Stimulated activated memory B cell treated with anti-CD40 and anti-IgM and Interleukin-4, amounts not matched to agents 10 μg/mL and 1 μg/mL and 100 μg/mL, for 72 hours (primary cell): ENCODE results near the gene CIDEC.
"Not testable (repeated sequence)": the region's sequence is repeated elsewhere in the genome, so short reads cannot be mapped to it uniquely, and the experiment has no call there.

Source experiments
- ATAC-seq: fragments of 150-1000 bp; cut with Tn5 transposase; 2 replicates; pipeline ENCODE4 v1.10.0; 2021
- H3K27ac Mint-ChIP-seq: one replicate; pipeline ENCODE4 v1.8.0; 2022; ENCODE audit warnings: mild to moderate bottlenecking, mixed read lengths
- H3K27me3 Mint-ChIP-seq: one replicate; pipeline ENCODE4 v1.8.0; 2022; ENCODE audit warnings: mixed read lengths
- H3K36me3 Mint-ChIP-seq: one replicate; pipeline ENCODE4 v1.8.0; 2022; ENCODE audit warnings: mixed read lengths
- H3K4me1 Mint-ChIP-seq: one replicate; pipeline ENCODE4 v1.8.0; 2022; ENCODE audit warnings: mixed read lengths
- H3K4me3 Mint-ChIP-seq: one replicate; pipeline ENCODE4 v1.8.0; 2022; ENCODE audit warnings: mild to moderate bottlenecking, moderate library complexity, mixed read lengths
- H3K9me3 Mint-ChIP-seq: one replicate; pipeline ENCODE4 v1.8.0; 2022; ENCODE audit warnings: mixed read lengths

The CIDEC gene

GRCh38 chr3:9893739-9894138 lies 13.7 kb upstream of the CIDEC start:
- H3K27me3 Mint-ChIP-seq = no peaks in the 10 kb centered on the region
- no peaks in the 10 kb centered on the region for H3K9me3 Mint-ChIP-seq
- H3K27ac Mint-ChIP-seq = no peak overlapping the region
- H3K36me3 Mint-ChIP-seq = peaks cover 34% of the 10 kb centered on the region
- ATAC-seq = no peak
- H3K4me3 Mint-ChIP-seq = no peak overlapping the region
- peaks cover 49% of the 10 kb centered on the region for H3K4me1 Mint-ChIP-seq

DNA sequence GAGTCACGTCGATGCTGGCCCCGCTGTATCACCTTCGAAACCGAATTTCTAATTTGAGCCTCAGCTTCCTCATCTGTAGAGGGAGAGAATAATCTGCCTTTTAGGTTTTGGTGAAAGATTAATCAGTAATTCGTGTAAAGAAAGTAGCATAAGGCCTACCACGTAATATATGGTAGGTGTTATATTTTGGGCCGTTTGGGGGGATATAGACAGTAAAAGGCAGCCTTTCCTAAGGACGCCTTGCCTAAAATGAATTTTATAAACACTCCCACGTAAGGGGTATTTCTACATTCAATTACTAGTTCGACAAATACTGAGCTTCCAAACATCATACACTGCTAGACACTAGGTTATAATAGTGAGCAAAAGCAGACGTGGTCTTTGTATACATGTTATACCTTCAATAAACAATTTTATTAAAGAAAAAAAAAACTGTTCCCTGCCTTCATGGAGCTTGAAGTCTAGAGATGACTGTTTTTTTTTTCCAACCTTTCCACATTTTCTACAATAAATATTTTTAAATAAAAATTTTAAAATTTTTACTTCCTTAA lies 11.1 kb upstream of the CIDEC start:
- ATAC-seq = no peak
- H3K27ac Mint-ChIP-seq = peak overlapping the region; percentile 98

DNA sequence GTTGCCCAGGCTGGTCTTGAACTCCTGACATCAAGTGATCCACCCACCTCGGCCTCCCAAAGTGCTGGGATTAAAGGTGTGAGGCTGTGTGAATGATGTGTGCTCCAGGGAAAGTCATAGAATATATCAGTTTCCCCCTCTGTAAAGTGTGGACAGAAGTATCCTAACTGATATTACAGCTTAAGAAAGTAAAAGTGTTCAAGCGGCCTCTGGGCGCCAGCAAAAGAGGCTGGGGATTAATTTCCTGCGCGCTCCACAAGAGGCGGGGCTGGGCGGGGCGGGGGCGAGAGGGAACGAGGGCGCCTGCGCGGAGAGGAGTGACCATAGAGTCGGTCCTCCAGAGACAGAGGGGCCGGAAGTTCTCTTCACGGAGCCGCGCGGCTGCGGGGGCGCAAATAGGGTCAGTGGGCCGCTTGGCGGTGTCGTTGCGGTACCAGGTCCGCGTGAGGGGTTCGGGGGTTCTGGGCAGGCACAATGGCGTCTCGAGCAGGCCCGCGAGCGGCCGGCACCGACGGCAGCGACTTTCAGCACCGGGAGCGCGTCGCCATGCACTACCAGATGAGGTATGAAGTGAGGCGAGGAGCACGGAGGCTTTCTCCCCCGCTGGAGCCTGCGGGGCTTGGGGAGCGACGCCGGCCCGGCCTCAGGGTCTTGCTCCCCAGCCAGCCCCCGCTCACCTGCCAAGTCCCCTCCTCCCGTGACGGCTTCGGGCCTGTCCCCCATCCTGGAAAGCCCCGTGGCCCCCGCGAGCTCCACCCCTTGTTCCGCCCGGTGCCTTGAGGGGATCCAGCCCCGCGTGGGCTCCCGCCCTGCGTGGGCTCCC lies 10.4 kb upstream of the CIDEC start, which contains the start of gene JAGN1:
JAGN1 (plus strand) TSS at position 362 of the 823 bp plus-strand sequence; CDS start at position 475, 113 bp downstream.
- no peaks in the 10 kb centered on the region for H3K27me3 Mint-ChIP-seq
- peak within 1 kb of the TSS; percentile 95 for H3K4me3 Mint-ChIP-seq
- peaks cover 34% of the 10 kb centered on the region for H3K36me3 Mint-ChIP-seq
- H3K27ac Mint-ChIP-seq = peak within 1 kb of the TSS; percentile 98
- peaks cover 39% of the 10 kb centered on the region for H3K4me1 Mint-ChIP-seq
- H3K9me3 Mint-ChIP-seq = no peaks in the 10 kb centered on the region
- peak; percentile 93 for ATAC-seq

More for the DNA sequence above, 11.1 kb upstream of the CIDEC start:
- Mint-ChIP-seq H3K4me3 (peak overlapping the region; percentile 95), H3K36me3 (peaks cover 34% of the 10 kb centered on the region), H3K9me3 (no peaks in the 10 kb centered on the region), H3K27me3 (no peaks in the 10 kb centered on the region), H3K4me1 (peaks cover 39% of the 10 kb centered on the region)

GRCh38 chr3:9889405-9889804 lies 9.4 kb upstream of the CIDEC start:
- peak overlapping the region; percentile 98 for H3K27ac Mint-ChIP-seq
- no peak for ATAC-seq
- no peak overlapping the region for H3K4me3 Mint-ChIP-seq
- H3K27me3 Mint-ChIP-seq = no peaks in the 10 kb centered on the region
- no peaks in the 10 kb centered on the region for H3K9me3 Mint-ChIP-seq
- peaks cover 27% of the 10 kb centered on the region for H3K36me3 Mint-ChIP-seq
- peaks cover 31% of the 10 kb centered on the region for H3K4me1 Mint-ChIP-seq

DNA sequence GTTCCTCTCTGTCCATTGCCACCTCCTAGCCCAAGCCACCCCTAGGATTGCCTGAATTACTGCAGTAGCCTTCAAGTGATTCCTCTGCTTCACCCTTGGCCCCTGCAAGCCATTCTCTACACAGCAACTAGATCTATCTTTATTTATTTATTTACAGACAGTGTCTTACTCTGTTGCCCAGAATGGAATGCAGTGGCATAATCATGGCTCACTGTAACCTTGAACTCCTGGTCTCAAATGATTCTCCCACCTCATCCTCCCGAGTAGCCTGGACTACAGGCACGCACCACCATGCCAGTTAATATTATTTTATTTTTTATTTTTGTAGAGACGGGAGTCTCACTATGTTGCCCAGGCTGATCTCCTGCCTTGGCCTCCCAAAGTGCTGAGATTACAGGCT lies 8.5 kb upstream of the CIDEC start:
- no peak for ATAC-seq
- no peak overlapping the region for H3K27ac Mint-ChIP-seq
- H3K4me3 Mint-ChIP-seq = no peak overlapping the region
- peaks cover 24% of the 10 kb centered on the region for H3K4me1 Mint-ChIP-seq
- H3K36me3 Mint-ChIP-seq = peaks cover 20% of the 10 kb centered on the region
- H3K27me3 Mint-ChIP-seq = no peaks in the 10 kb centered on the region
- no peaks in the 10 kb centered on the region for H3K9me3 Mint-ChIP-seq

- H3K4me3 Mint-ChIP-seq = no peak overlapping the region
- H3K27ac Mint-ChIP-seq = no peak overlapping the region
- no peaks in the 10 kb centered on the region for H3K9me3 Mint-ChIP-seq
- peaks cover 10% of the 10 kb centered on the region for H3K36me3 Mint-ChIP-seq
- H3K4me1 Mint-ChIP-seq = peaks cover 15% of the 10 kb centered on the region
- no peaks in the 10 kb centered on the region for H3K27me3 Mint-ChIP-seq
- no peak for ATAC-seq
These were observed 7.4 kb upstream of the CIDEC start for GRCh38 chr3:9887480-9887879.

DNA sequence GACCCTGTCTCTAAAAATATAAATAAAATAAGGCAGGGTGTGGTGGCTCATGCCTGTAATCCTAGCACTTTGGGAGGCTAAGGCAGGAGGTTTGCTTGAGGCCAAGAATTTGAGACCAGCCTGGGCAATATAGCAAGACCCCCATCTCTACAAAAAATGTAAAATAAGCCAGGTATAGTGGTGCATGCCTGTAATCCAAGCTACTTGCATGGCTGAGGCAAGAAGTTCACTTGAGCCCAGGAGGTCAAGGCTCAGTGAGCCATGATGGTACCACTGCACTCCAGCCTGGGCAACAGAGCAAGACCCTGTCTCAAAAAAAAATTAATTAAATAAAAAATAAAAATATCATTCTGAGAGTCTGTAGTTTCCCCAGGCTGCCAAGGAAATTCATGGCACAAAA lies 6.3 kb upstream of the CIDEC start:
- no peaks in the 10 kb centered on the region for H3K9me3 Mint-ChIP-seq
- H3K27me3 Mint-ChIP-seq = no peaks in the 10 kb centered on the region
- no peak for ATAC-seq
- H3K36me3 Mint-ChIP-seq = peaks cover 1% of the 10 kb centered on the region
- H3K4me3 Mint-ChIP-seq = no peak overlapping the region
- H3K4me1 Mint-ChIP-seq = peaks cover 4% of the 10 kb centered on the region
- no peak overlapping the region for H3K27ac Mint-ChIP-seq

GRCh38 chr3:9884555-9885165 lies 4.6 kb upstream of the CIDEC start:
- no peaks in the 10 kb centered on the region for H3K9me3 Mint-ChIP-seq

GRCh38 chr3:9883706-9884554 lies 3.9 kb upstream of the CIDEC start:
- no peak overlapping the region for H3K27ac Mint-ChIP-seq
- ATAC-seq = no peak
- no peak overlapping the region for H3K4me3 Mint-ChIP-seq
- H3K36me3 Mint-ChIP-seq = no peaks in the 10 kb centered on the region
- H3K9me3 Mint-ChIP-seq = no peaks in the 10 kb centered on the region
- peaks cover 16% of the 10 kb centered on the region for H3K27me3 Mint-ChIP-seq
- no peaks in the 10 kb centered on the region for H3K4me1 Mint-ChIP-seq

More at GRCh38 chr3:9884555-9885165, 4.6 kb upstream of the CIDEC start:
- Mint-ChIP-seq H3K4me1 (no peaks in the 10 kb centered on the region), H3K27ac (no peak overlapping the region), H3K4me3 (no peak overlapping the region), H3K36me3 (no peaks in the 10 kb centered on the region), H3K27me3 (peaks cover 9% of the 10 kb centered on the region)
- ATAC-seq = no peak

GRCh38 chr3:9881441-9881840 lies 1.4 kb upstream of the CIDEC start:
- no peak overlapping the region for H3K4me3 Mint-ChIP-seq
- ATAC-seq = no peak
- H3K36me3 Mint-ChIP-seq = no peaks in the 10 kb centered on the region
- H3K27me3 Mint-ChIP-seq = peaks cover 23% of the 10 kb centered on the region
- no peaks in the 10 kb centered on the region for H3K9me3 Mint-ChIP-seq
- H3K4me1 Mint-ChIP-seq = no peaks in the 10 kb centered on the region
- H3K27ac Mint-ChIP-seq = no peak overlapping the region

GRCh38 chr3:9878700-9879099 lies 1.4 kb downstream of the CIDEC start:
- Mint-ChIP-seq H3K36me3 (no peaks in the 10 kb centered on the region), H3K4me1 (no peaks in the 10 kb centered on the region), H3K27me3 (peaks cover 23% of the 10 kb centered on the region), H3K27ac (peak overlapping the region; percentile 24), H3K4me3 (no peak overlapping the region), H3K9me3 (no peaks in the 10 kb centered on the region)
- ATAC-seq = no peak

- H3K27ac Mint-ChIP-seq = no peak overlapping the region
- ATAC-seq = peak; percentile 24
- H3K36me3 Mint-ChIP-seq = no peaks in the 10 kb centered on the region
- H3K4me1 Mint-ChIP-seq = no peaks in the 10 kb centered on the region
- no peaks in the 10 kb centered on the region for H3K9me3 Mint-ChIP-seq
- no peak overlapping the region for H3K4me3 Mint-ChIP-seq
- peaks cover 23% of the 10 kb centered on the region for H3K27me3 Mint-ChIP-seq
These were observed 3.1 kb downstream of the CIDEC start for GRCh38 chr3:9876991-9877390.

DNA sequence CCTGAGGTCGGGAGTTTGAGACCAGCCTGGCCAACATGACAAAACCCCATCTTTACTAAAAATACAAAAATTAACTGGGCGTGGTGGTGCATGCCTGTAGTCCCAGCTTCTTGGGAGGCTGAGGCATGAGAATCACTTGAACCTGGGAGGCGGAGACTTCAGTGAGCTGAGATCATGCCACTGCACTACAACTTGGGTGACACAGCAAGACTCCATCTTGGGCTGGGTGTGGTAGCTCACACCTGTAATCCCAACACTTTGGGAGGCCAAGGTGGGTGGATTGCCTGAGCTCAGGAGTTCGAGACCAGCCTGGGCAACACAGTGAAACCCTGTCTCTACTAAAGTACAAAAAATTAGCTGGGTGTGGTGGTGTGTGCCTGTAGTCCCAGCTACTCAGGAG lies 3.8 kb downstream of the CIDEC start:
- not testable (repeated sequence) for H3K9me3 Mint-ChIP-seq, H3K27ac Mint-ChIP-seq, H3K36me3 Mint-ChIP-seq, ATAC-seq, H3K4me3 Mint-ChIP-seq, H3K4me1 Mint-ChIP-seq
- H3K27me3 Mint-ChIP-seq = peaks cover 23% of the 10 kb centered on the region

DNA sequence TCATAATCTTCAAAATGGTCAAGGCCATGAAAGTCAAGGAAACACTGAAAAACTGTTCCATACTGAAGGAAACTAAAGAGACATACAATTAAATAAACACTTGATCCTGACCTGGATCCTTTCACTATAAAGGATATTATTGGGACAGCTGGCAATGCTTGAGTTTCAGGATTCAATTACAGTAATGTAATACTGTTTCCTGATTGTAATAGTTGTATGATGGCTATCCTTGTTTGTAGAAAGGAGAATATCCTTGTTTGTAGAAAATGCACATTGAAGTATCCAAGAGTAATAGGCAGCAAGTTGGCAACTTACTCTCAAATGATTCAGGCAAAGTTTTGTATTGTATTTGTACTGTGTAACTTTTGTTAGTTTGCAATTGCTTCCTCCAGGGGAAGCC lies 4.6 kb downstream of the CIDEC start:
- H3K4me1 Mint-ChIP-seq = no peaks in the 10 kb centered on the region
- no peak for ATAC-seq
- H3K36me3 Mint-ChIP-seq = no peaks in the 10 kb centered on the region
- H3K27me3 Mint-ChIP-seq = peaks cover 21% of the 10 kb centered on the region
- no peaks in the 10 kb centered on the region for H3K9me3 Mint-ChIP-seq
- no peak overlapping the region for H3K4me3 Mint-ChIP-seq
- H3K27ac Mint-ChIP-seq = no peak overlapping the region

DNA sequence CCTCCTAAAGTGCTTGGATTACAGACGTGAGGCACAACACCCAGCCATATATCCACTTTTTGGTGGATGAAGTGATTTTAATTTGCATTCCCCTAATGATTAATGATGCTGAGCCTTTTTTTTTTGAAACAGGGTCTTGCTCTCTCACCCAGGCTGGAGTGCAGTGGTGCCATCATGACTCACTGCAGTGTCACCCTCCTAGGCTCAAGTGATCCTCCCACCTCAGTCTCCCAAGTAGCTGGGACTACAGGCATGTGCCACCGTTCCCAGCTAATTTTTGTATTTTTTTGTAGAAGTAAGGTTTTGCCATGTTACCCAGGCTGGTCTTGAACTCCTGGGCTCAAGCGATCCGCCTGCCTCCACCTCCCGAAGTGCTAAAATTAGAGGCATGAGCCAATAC lies 8.0 kb downstream of the CIDEC start:
- not testable (repeated sequence) for H3K4me3 Mint-ChIP-seq, H3K27ac Mint-ChIP-seq, H3K36me3 Mint-ChIP-seq, ATAC-seq, H3K9me3 Mint-ChIP-seq, H3K27me3 Mint-ChIP-seq, H3K4me1 Mint-ChIP-seq
